Measurements from ENCODE around the gene RYR2. TPM values are rescaled to one million over a fixed set of nuclear protein-coding genes. Genes with fewer than 3 reads are reported as not detected.

RYR2 gene
- total RNA-seq, 4 donors from 2014 or later, result 1.2 to 7.0 (median 2.5) TPM

DNA sequence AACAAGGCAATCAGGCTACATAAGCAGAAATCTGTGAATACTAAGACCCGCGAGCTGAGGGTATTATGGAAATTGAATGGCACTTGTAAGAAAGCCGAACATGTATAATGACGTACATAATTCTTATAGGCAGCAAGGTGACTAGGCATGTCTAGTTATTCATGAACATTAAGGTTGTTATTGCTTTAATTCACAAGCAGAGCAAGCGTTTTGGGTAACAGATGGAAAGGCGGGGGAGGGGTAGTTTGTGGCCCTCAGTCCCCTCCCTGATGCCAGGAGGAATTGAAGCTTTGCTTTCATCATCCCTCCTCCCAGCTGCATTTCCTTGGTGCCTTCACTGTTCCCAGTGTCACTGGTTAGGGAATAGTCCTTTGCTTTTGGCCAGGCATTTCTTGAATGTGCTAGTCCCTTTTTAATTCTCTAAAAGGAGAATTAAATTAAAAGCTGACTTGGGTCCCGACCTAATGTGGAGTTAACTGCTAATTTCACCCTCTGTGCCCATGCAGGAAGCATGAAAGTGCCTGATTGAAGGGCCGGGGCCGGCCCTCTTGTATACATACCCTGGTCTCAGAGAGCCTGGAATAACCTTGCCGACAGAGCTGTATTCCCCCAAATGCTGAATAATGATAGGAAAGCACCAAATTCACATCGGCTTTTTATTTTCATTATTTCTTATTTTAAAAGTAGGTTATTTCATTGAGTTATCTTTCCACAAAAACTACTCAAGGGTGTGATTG, 42.5 kb downstream of the RYR2 start:
- 75 to 83% methylated on average over 7 to 11 of the region's 11 CpGs for WGBS, 2 donors (ENCODE audit: low coverage in 1 of 2)
- in situ Hi-C loops (cut with MboI; ENCODE audit: low pct_ligation_motif_present in 1 of 4, low pct_unique_long_range_greater_than_20kb in 1 of 4, low sequenced_read_pairs in 3 of 4), result no loop called here
- Histone ChIP-seq H3K9me3 (no peaks in the 10 kb centered on the region), H3K27ac (no peak overlapping the region), H3K36me3 (no peaks in the 10 kb centered on the region), H3K27me3 (no peaks in the 10 kb centered on the region), H3K4me3 (no peak overlapping the region), H3K4me1 (no peaks in the 10 kb centered on the region)
- DNase-seq, result no peak
- no peak for TF ChIP-seq POLR2A (IDR thresholded peaks at IDR 0.05)
- no peak for TF ChIP-seq EP300 (IDR thresholded peaks at IDR 0.05; ENCODE audit: low read depth)
- TF ChIP-seq, protein P1, sequence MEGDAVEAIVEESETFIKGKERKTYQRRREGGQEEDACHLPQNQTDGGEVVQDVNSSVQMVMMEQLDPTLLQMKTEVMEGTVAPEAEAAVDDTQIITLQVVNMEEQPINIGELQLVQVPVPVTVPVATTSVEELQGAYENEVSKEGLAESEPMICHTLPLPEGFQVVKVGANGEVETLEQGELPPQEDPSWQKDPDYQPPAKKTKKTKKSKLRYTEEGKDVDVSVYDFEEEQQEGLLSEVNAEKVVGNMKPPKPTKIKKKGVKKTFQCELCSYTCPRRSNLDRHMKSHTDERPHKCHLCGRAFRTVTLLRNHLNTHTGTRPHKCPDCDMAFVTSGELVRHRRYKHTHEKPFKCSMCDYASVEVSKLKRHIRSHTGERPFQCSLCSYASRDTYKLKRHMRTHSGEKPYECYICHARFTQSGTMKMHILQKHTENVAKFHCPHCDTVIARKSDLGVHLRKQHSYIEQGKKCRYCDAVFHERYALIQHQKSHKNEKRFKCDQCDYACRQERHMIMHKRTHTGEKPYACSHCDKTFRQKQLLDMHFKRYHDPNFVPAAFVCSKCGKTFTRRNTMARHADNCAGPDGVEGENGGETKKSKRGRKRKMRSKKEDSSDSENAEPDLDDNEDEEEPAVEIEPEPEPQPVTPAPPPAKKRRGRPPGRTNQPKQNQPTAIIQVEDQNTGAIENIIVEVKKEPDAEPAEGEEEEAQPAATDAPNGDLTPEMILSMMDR (IDR thresholded peaks at IDR 0.05), result no peak
- no peak for TF ChIP-seq POLR2AphosphoS5 (IDR thresholded peaks at IDR 0.05)
- intact Hi-C loops (cut with DNase I; ENCODE audit: low total_unique reads), result no loop called here

DNA sequence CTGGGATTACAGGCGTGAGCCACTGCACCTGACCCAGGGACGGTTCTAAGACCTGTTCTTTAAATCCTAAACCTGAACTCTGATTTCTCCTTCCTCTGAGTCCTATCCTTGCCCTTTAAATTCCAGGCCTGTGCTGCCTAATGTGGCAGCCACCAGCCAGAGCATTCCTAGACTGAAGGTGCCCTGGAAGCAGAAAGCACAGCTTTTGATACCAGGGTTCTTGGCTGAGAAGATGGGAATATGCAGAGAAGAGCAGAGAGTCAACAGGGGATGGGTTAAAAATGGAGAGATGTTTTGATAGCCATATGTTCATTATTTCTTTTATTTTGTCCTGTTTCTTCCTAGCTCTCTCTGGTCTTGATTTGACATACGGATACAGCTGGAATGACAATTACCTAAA, 49.7 kb downstream of the RYR2 start:
- H3K4me3 ChIP-seq, result no peak overlapping the region
- DNase-seq, result no peak
- intact Hi-C loops (cut with DNase I; ENCODE audit: low total_unique reads), result no loop called here
- peaks cover 0 to 6% (median 0%) of the 10 kb centered on the region in 4 donors for H3K4me1 ChIP-seq
- 86 to 94% methylated on average over 1 to 3 of the region's 3 CpGs for WGBS, 2 donors (ENCODE audit: low coverage in 1 of 2)
- in situ Hi-C loops (cut with MboI; ENCODE audit: low pct_ligation_motif_present in 1 of 4, low pct_unique_long_range_greater_than_20kb in 1 of 4, low sequenced_read_pairs in 3 of 4), result no loop called here
- H3K27me3 ChIP-seq, result no peaks in the 10 kb centered on the region
- H3K9me3 ChIP-seq, result no peaks in the 10 kb centered on the region
- H3K36me3 ChIP-seq, result no peaks in the 10 kb centered on the region
- no peak for TF ChIP-seq EP300 (IDR thresholded peaks at IDR 0.05; ENCODE audit: low read depth)
- TF ChIP-seq, protein P1 (IDR thresholded peaks at IDR 0.05), result no peak
- no peak for TF ChIP-seq POLR2AphosphoS5 (IDR thresholded peaks at IDR 0.05)
- no peak for TF ChIP-seq POLR2A (IDR thresholded peaks at IDR 0.05)
- H3K27ac ChIP-seq, result no peak overlapping the region

DNA sequence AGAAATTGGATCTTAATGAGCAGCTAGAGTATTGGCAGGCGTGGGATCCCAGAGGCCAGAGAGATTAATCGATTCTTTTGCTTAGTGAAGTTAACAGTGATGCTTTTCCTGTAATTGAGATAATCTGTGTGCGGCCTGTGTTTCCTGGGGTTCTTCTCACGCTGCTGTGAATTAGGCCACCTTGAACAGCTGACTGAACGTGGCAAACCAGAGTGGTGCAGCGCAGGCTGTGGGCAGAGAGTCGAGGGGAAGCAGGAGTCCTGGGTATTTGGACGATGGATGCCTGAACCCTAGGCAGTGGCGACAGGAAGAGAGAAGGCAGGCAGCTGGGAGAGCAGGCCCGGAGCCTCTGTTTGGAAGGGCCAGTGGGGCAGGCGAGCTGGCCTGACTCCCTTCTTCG, 51.7 kb downstream of the RYR2 start:
- peaks cover 0 to 6% (median 0%) of the 10 kb centered on the region in 4 donors for H3K4me1 ChIP-seq
- in situ Hi-C loops (cut with MboI; ENCODE audit: low pct_ligation_motif_present in 1 of 4, low pct_unique_long_range_greater_than_20kb in 1 of 4, low sequenced_read_pairs in 3 of 4), result no loop called here
- intact Hi-C loops (cut with DNase I; ENCODE audit: low total_unique reads), result no loop called here
- H3K9me3 ChIP-seq, result no peaks in the 10 kb centered on the region
- TF ChIP-seq, protein P1 (IDR thresholded peaks at IDR 0.05), result no peak
- TF ChIP-seq EP300 (IDR thresholded peaks at IDR 0.05; ENCODE audit: low read depth) (no peak), POLR2A (IDR thresholded peaks at IDR 0.05) (no peak), POLR2AphosphoS5 (IDR thresholded peaks at IDR 0.05) (no peak)
- WGBS, 2 donors (ENCODE audit: low coverage in 1 of 2), result 81 to 100% methylated on average over 1 to 12 of the region's 12 CpGs
- no peak for DNase-seq
- no peak overlapping the region for H3K4me3 ChIP-seq
- no peaks in the 10 kb centered on the region for H3K36me3 ChIP-seq
- H3K27me3 ChIP-seq, result no peaks in the 10 kb centered on the region
- no peak overlapping the region for H3K27ac ChIP-seq

DNA sequence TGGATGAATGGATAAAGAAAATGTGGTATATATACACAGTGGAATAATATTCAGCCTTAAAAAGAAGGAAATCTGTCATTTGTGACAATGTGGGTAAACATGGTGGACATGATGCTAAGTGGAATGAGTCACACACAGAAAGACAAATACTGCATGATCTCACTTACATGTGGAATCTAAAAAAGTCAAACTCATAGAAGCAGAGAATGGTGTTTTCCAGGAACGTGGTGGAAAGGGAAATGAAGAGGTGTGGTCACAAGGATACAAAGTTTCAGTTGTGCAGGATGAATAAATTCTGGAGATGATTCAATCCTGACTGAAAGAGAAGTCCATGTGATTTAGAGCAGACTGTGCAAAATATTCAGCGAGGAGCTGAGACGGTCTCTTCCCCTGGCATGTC, 56.6 kb downstream of the RYR2 start:
- H3K4me1 ChIP-seq, result peaks cover 0 to 6% (median 0%) of the 10 kb centered on the region in 4 donors
- intact Hi-C loops (cut with DNase I; ENCODE audit: low total_unique reads) (no loop called here), in situ Hi-C loops (cut with MboI; ENCODE audit: low pct_ligation_motif_present in 1 of 4, low pct_unique_long_range_greater_than_20kb in 1 of 4, low sequenced_read_pairs in 3 of 4) (no loop called here)
- no peaks in the 10 kb centered on the region for H3K36me3 ChIP-seq
- DNase-seq, result no peak
- TF ChIP-seq POLR2A (IDR thresholded peaks at IDR 0.05), result no peak
- TF ChIP-seq POLR2AphosphoS5 (IDR thresholded peaks at IDR 0.05), result peak in 1 of 3 donors; percentile 16
- no peak overlapping the region for H3K27ac ChIP-seq
- no peaks in the 10 kb centered on the region for H3K27me3 ChIP-seq
- H3K9me3 ChIP-seq, result no peaks in the 10 kb centered on the region
- WGBS, 2 donors (ENCODE audit: low coverage in 1 of 2), result 39 to 52% methylated on average over 3 of the region's 3 CpGs
- H3K4me3 ChIP-seq, result no peak overlapping the region
